ENCODE results near the gene PRKCSH. TPM values are rescaled to one million over a fixed set of nuclear protein-coding genes. Genes with fewer than 3 reads are reported as not detected.

Gene PRKCSH
- total RNA-seq, 1 experiment from 2014 or later, result 425 TPM

DNA sequence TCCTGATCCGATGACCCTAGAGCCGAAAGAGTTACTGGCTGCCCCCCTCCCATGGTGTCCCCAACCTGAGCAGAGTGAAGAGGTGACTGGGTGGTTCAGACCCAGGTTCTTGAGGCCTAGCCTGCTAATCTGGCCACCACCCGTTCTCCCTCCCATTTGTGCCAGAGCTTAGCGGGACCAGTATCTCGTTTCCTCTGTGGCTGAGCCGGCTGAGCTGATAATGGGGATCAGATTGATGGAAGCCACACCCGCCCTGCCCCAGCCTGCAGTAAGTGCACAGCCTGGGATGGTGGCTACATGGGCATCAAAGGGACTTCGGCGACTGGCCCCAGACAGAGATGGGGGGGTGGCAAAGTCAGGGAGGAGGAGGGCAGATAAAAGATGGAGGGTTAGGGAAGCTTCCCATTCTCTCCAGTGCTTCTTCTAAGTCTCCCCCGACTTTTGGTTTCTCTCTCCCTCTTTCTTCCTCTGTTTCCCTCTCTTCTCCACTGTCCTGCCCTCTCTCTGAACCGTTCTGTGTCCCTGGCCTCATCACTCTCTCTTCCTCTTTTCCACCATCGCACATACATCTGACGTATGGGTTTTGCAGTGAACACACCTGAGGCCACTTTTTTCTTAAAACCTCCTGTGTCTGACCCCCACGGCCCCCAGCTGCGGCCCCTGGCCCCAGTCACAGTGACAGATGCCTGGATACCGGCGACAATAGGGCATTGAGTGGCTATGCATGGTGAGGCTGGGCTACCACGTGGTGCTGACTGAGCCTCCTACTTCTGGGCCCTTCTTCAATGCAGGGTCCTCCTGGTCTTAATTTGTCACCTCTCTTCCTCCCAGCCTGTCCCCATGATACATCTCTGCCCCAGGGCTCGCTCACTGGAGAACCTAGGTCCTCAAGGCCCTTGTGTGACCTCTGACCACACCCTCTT is 43.0 kb downstream of the PRKCSH start:
- Histone ChIP-seq H3K79me2 (ENCODE audit: insufficient read depth, low read length) (no peaks in the 10 kb centered on the region), H3K4me2 (ENCODE audit: low read length) (no peak overlapping the region), H3K4me3 (replicated peaks in 1 of 2; ENCODE audit: low read depth in 1 of 2, low read length in 2 of 2) (no peak overlapping the region), H3K9me3 (ENCODE audit: control insufficient read depth in 1 of 2, insufficient read depth in 1 of 2, low read depth in 1 of 2, low read length in 2 of 2) (no peaks in the 10 kb centered on the region), H3K27me3 (ENCODE audit: insufficient read depth, low read length) (no peaks in the 10 kb centered on the region), H3K9me2 (ENCODE audit: insufficient read depth) (no peaks in the 10 kb centered on the region), H3K36me3 (ENCODE audit: control insufficient read depth in 1 of 2, insufficient read depth in 2 of 2, low read length in 2 of 2) (no peaks in the 10 kb centered on the region), H2AFZ (ENCODE audit: low read depth, low read length, poor library complexity, severe bottlenecking) (no peak overlapping the region), H4K20me1 (ENCODE audit: insufficient read depth) (no peaks in the 10 kb centered on the region), H3K9ac (ENCODE audit: low read length) (no peak overlapping the region), H3K27ac (ENCODE audit: low read depth, low read length) (no peak overlapping the region), H3K4me1 (ENCODE audit: control insufficient read depth in 1 of 2, insufficient read depth in 2 of 2, low read length in 2 of 2) (peaks cover 0 to 12% of the 10 kb centered on the region in 2 experiments; a peak in 2 of 4 replicates)
- DNase-seq (ENCODE audit: low read depth, low spot score), result no peak
- RAD21 ChIA-PET (ENCODE audit: low non-redundant PET in 1 of 2, low total read pairs in 2 of 2, uncharacterized antibody in 2 of 2, unreplicated experiment in 2 of 2), result no interaction called here
- POLR2A ChIA-PET, result no interaction called here
- no peak for TF ChIP-seq EZH2 (IDR thresholded peaks at IDR 0.05)
- TF ChIP-seq EZH2phosphoT487 (IDR thresholded peaks at IDR 0.05; ENCODE audit: borderline replicate concordance), result no peak
- no peak for TF ChIP-seq ELF1 (IDR thresholded peaks at IDR 0.05; ENCODE audit: borderline replicate concordance, low read depth)
- CTCF ChIA-PET, result no interaction called here
- ATAC-seq, result no peak
- no TSS peak for BruUV-seq (replicated peaks)
- intact Hi-C loops (cut with micrococcal nuclease), result no loop called here

GRCh38 chr19:11479090-11479897 is 43.9 kb downstream of the PRKCSH start:
- Histone ChIP-seq H3K4me2 (ENCODE audit: low read length) (no peak overlapping the region), H3K79me2 (ENCODE audit: insufficient read depth, low read length) (no peaks in the 10 kb centered on the region), H4K20me1 (ENCODE audit: insufficient read depth) (no peaks in the 10 kb centered on the region), H3K4me1 (ENCODE audit: control insufficient read depth in 1 of 2, insufficient read depth in 2 of 2, low read length in 2 of 2) (peaks cover 0 to 12% of the 10 kb centered on the region in 2 experiments; a peak in 2 of 4 replicates), H3K9me2 (ENCODE audit: insufficient read depth) (no peaks in the 10 kb centered on the region), H2AFZ (ENCODE audit: low read depth, low read length, poor library complexity, severe bottlenecking) (no peak overlapping the region), H3K36me3 (ENCODE audit: control insufficient read depth in 1 of 2, insufficient read depth in 2 of 2, low read length in 2 of 2) (no peaks in the 10 kb centered on the region), H3K9ac (ENCODE audit: low read length) (no peak overlapping the region), H3K27me3 (ENCODE audit: insufficient read depth, low read length) (no peaks in the 10 kb centered on the region), H3K27ac (ENCODE audit: low read depth, low read length) (no peak overlapping the region), H3K9me3 (ENCODE audit: control insufficient read depth in 1 of 2, insufficient read depth in 1 of 2, low read depth in 1 of 2, low read length in 2 of 2) (no peaks in the 10 kb centered on the region), H3K4me3 (replicated peaks in 1 of 2; ENCODE audit: low read depth in 1 of 2, low read length in 2 of 2) (no peak overlapping the region)
- intact Hi-C loops (cut with micrococcal nuclease), result no loop called here
- POLR2A ChIA-PET, result no interaction called here
- BruUV-seq (replicated peaks), result no TSS peak
- DNase-seq (ENCODE audit: low read depth, low spot score) (no peak), ATAC-seq (no peak)
- RAD21 ChIA-PET (ENCODE audit: low non-redundant PET in 1 of 2, low total read pairs in 2 of 2, uncharacterized antibody in 2 of 2, unreplicated experiment in 2 of 2), result no interaction called here
- CTCF ChIA-PET, result no interaction called here
- TF ChIP-seq CEBPB (IDR thresholded peaks at IDR 0.05; ENCODE audit: low read depth), result no peak
- no peak for TF ChIP-seq SP1 (IDR thresholded peaks at IDR 0.05; ENCODE audit: low read depth)
- TF ChIP-seq POLR2AphosphoS5 (IDR thresholded peaks at IDR 0.05; ENCODE audit: low read depth, low read length), result no peak
- no peak for TF ChIP-seq EZH2phosphoT487 (IDR thresholded peaks at IDR 0.05; ENCODE audit: borderline replicate concordance)
- TF ChIP-seq FOSL1 (IDR thresholded peaks at IDR 0.05; ENCODE audit: low read depth), result no peak
- TF ChIP-seq SIN3A (IDR thresholded peaks at IDR 0.05; ENCODE audit: low read depth), result no peak

All from HCT116 (cell line).